Neural progenitor cell (in vitro differentiated cells): ENCODE results near the gene DHRS13. TPM values are rescaled to one million over a fixed set of nuclear protein-coding genes. Genes with fewer than 3 reads are reported as not detected.
A peak's percentile ranks its signal among the peaks of the same experiment; 100 is the strongest.

Experiments
- DNase-seq: peaks from one replicate; pipeline ENCODE4 v3.0.0-alpha.2; 2016; ENCODE audit warnings: low spot score
- H2AFZ ChIP-seq: fragments of 200-600 bp; sonication (generic); replicated peaks from 2 replicates; pipeline ENCODE4 v1.6.1; 2016; ENCODE audit warnings: antibody characterized with exemption
- H3F3A ChIP-seq: fragments of 200-600 bp; sonication (generic); 2 replicates; pipeline ENCODE4 v1.6.1; 2016; ENCODE audit warnings: antibody characterized with exemption, low read depth
- H3K27ac ChIP-seq: fragments of 200-600 bp; sonication (generic); 2 replicates; pipeline ENCODE4 v1.5.1; 2016; ENCODE audit warnings: mild to moderate bottlenecking
- H3K27me3 ChIP-seq: fragments of 200-600 bp; sonication (generic); 2 replicates; pipeline ENCODE4 v1.6.1; 2016; ENCODE audit warnings: mild to moderate bottlenecking, moderate library complexity
- H3K36me3 ChIP-seq: fragments of 200-600 bp; sonication (generic); 2 replicates; pipeline ENCODE4 v1.5.1; 2016
- H3K4me1 ChIP-seq: fragments of 200-600 bp; sonication (generic); 2 replicates; pipeline ENCODE4 v1.6.1; 2016; ENCODE audit warnings: mixed run types
- H3K4me2 ChIP-seq: fragments of 200-600 bp; sonication (generic); 2 replicates; pipeline ENCODE4 v1.6.1; 2016
- H3K4me3 ChIP-seq: fragments of 200-600 bp; sonication (generic); 2 replicates; pipeline ENCODE4 v1.5.1; 2016
- H3K79me2 ChIP-seq: fragments of 200-600 bp; sonication (generic); 2 replicates; pipeline ENCODE4 v1.6.1; 2016; ENCODE audit warnings: low read depth
- H3K9ac ChIP-seq: fragments of 200-600 bp; sonication (generic); 2 replicates; pipeline ENCODE4 v1.6.1; 2016
- H3K9me3 ChIP-seq: fragments of 200-600 bp; sonication (generic); 2 replicates; pipeline ENCODE4 v1.5.1; 2016; ENCODE audit warnings: low read depth
- H4K20me1 ChIP-seq: fragments of 200-600 bp; sonication (generic); 2 replicates; pipeline ENCODE4 v1.6.1; 2016; ENCODE audit warnings: low read depth
- H3K27ac Mint-ChIP-seq: 3 replicates; pipeline ENCODE4 v1.8.0; 2021; ENCODE audit warnings: mixed read lengths
- H3K27me3 Mint-ChIP-seq: 2 replicates; pipeline ENCODE4 v1.8.0; 2022; ENCODE audit warnings: low read depth, mild to moderate bottlenecking, inconsistent platforms, moderate library complexity, mixed read lengths; ENCODE audit not compliant: insufficient read depth
- H3K36me3 Mint-ChIP-seq: 3 replicates; pipeline ENCODE4 v1.8.0; 2021; ENCODE audit warnings: mixed read lengths
- H3K4me1 Mint-ChIP-seq: 3 replicates; pipeline ENCODE4 v1.8.0; 2021; ENCODE audit warnings: mixed read lengths
- H3K4me3 Mint-ChIP-seq: 3 replicates; pipeline ENCODE4 v1.8.0; 2021; ENCODE audit warnings: mild to moderate bottlenecking, moderate library complexity, mixed read lengths
- H3K9me3 Mint-ChIP-seq: 3 replicates; pipeline ENCODE4 v1.8.0; 2020; ENCODE audit warnings: mixed read lengths
- CTCF ChIP-seq: fragments of 200-600 bp; sonication (generic); IDR thresholded peaks from 2 replicates; pipeline ENCODE4 v1.5.1; 2017; ENCODE audit warnings: antibody characterized with exemption, mild to moderate bottlenecking
- EZH2 ChIP-seq: fragments of 200-600 bp; sonication (generic); IDR thresholded peaks from 2 replicates; pipeline ENCODE4 v1.6.1; 2017; ENCODE audit warnings: antibody characterized with exemption, mild to moderate bottlenecking, moderate library complexity
- EZH2phosphoT487 ChIP-seq: fragments of 200-600 bp; sonication (generic); IDR thresholded peaks from 2 replicates; pipeline ENCODE4 v1.6.1; 2017; ENCODE audit warnings: antibody characterized with exemption
- total RNA-seq: library from RNA; depleted of rRNA; stranded (reverse); fragments of >200 nt; gene quantifications from 2 replicates; pipeline ENCODE4 v1.2.3, GENCODE V29; 2015; ENCODE audit warnings: low replicate concordance

Gene DHRS13
- total RNA-seq, 1 donor from 2014 or later: 25.6 TPM

- peaks cover 3% of the 10 kb centered on the region for H3K9me3 Mint-ChIP-seq
- H3K36me3 ChIP-seq: no peaks in the 10 kb centered on the region
- no peak for DNase-seq
- H3K9me3 ChIP-seq: no peaks in the 10 kb centered on the region
- H2AFZ ChIP-seq: peak overlapping the region; percentile 75
- H4K20me1 ChIP-seq: peaks cover 41% of the 10 kb centered on the region
- H3K9ac ChIP-seq: no peak overlapping the region
- peaks cover 54% of the 10 kb centered on the region for H3K79me2 ChIP-seq
- H3K4me2 ChIP-seq: peak overlapping the region; percentile 96
- H3K4me1 ChIP-seq: peaks cover 13% of the 10 kb centered on the region
- peaks cover 19% of the 10 kb centered on the region for H3K36me3 Mint-ChIP-seq
- no peak overlapping the region for H3K27ac ChIP-seq
- H3K27me3 Mint-ChIP-seq: no peaks in the 10 kb centered on the region
- peaks cover 48% of the 10 kb centered on the region for H3K4me1 Mint-ChIP-seq
- peak overlapping the region; percentile 96 for H3K4me3 Mint-ChIP-seq
- peak overlapping the region; percentile 94 for H3K27ac Mint-ChIP-seq
- TF ChIP-seq EZH2phosphoT487 (no peak), CTCF (no peak), EZH2 (no peak)
- peaks cover 52% of the 10 kb centered on the region for H3F3A ChIP-seq
- no peaks in the 10 kb centered on the region for H3K27me3 ChIP-seq
- H3K4me3 ChIP-seq: peak overlapping the region; percentile 96
Measured at GRCh38 chr17:28897769-28898526, 4.9 kb downstream of the DHRS13 start.

GRCh38 chr17:28896884-28897768 lies 5.8 kb downstream of the DHRS13 start, which contains the start of gene FLOT2:
Gene FLOT2 (minus strand): TSS chr17:28897733. CDS start chr17:28897574, 159 bp downstream.
- peaks cover 3% of the 10 kb centered on the region for H3K9me3 Mint-ChIP-seq
- H3F3A ChIP-seq: peaks cover 46% of the 10 kb centered on the region
- no peaks in the 10 kb centered on the region for H3K27me3 Mint-ChIP-seq
- H3K36me3 Mint-ChIP-seq: peaks cover 19% of the 10 kb centered on the region
- peak within 1 kb of the TSS; percentile 96 for H3K4me3 ChIP-seq
- peak within 1 kb of the TSS; percentile 96 for H3K4me2 ChIP-seq
- DNase-seq: peak; percentile 90
- H3K36me3 ChIP-seq: no peaks in the 10 kb centered on the region
- peak within 1 kb of the TSS; percentile 75 for H2AFZ ChIP-seq
- H4K20me1 ChIP-seq: peaks cover 48% of the 10 kb centered on the region
- TF ChIP-seq EZH2phosphoT487 (no peak), CTCF (peak; percentile 42)
- no peaks in the 10 kb centered on the region for H3K27me3 ChIP-seq
- peaks cover 60% of the 10 kb centered on the region for H3K79me2 ChIP-seq
- H3K9me3 ChIP-seq: no peaks in the 10 kb centered on the region
- H3K27ac Mint-ChIP-seq: peak within 1 kb of the TSS; percentile 94
- peak within 1 kb of the TSS; percentile 76 for H3K9ac ChIP-seq
- H3K4me3 Mint-ChIP-seq: peak within 1 kb of the TSS; percentile 96
- H3K27ac ChIP-seq: peak within 1 kb of the TSS; percentile 76
- H3K4me1 Mint-ChIP-seq: peaks cover 51% of the 10 kb centered on the region
- H3K4me1 ChIP-seq: peaks cover 13% of the 10 kb centered on the region

GRCh38 chr17:28896491-28896883 lies 6.4 kb downstream of the DHRS13 start:
- no peak for DNase-seq
- H3K4me2 ChIP-seq: peak overlapping the region; percentile 96
- no peak for TF ChIP-seq CTCF
- no peak for TF ChIP-seq EZH2phosphoT487
- no peak for TF ChIP-seq EZH2
- H3K9ac ChIP-seq: peak overlapping the region; percentile 76
- H3K79me2 ChIP-seq: peaks cover 55% of the 10 kb centered on the region
- H3K9me3 ChIP-seq: no peaks in the 10 kb centered on the region
- peaks cover 3% of the 10 kb centered on the region for H3K9me3 Mint-ChIP-seq
- H3K4me1 ChIP-seq: peaks cover 13% of the 10 kb centered on the region
- H3K27me3 Mint-ChIP-seq: no peaks in the 10 kb centered on the region
- no peak overlapping the region for H3K27ac ChIP-seq
- peak overlapping the region; percentile 96 for H3K4me3 Mint-ChIP-seq
- H3K4me3 ChIP-seq: peak overlapping the region; percentile 96
- peaks cover 46% of the 10 kb centered on the region for H4K20me1 ChIP-seq
- H3K4me1 Mint-ChIP-seq: peaks cover 51% of the 10 kb centered on the region
- no peak overlapping the region for H2AFZ ChIP-seq
- H3K36me3 ChIP-seq: no peaks in the 10 kb centered on the region
- H3F3A ChIP-seq: peaks cover 40% of the 10 kb centered on the region
- H3K36me3 Mint-ChIP-seq: peaks cover 17% of the 10 kb centered on the region
- H3K27me3 ChIP-seq: no peaks in the 10 kb centered on the region
- H3K27ac Mint-ChIP-seq: no peak overlapping the region
